GM18907 (cell line): Measurements from ENCODE around the gene RGS6.

Source experiments
- ATAC-seq: cut with Tn5 transposase; IDR thresholded peaks from one replicate; pipeline ENCODE4 v1.9.1; 2021; ENCODE audit warnings: mild to moderate bottlenecking, moderate library complexity; ENCODE audit not compliant: unreplicated experiment

Gene RGS6

GRCh38 chr14:72013721-72014345, 81.6 kb downstream of the RGS6 start:
- ATAC-seq, result no peak

GRCh38 chr14:72014486-72014885, 82.3 kb downstream of the RGS6 start:
- ATAC-seq, result no peak

DNA sequence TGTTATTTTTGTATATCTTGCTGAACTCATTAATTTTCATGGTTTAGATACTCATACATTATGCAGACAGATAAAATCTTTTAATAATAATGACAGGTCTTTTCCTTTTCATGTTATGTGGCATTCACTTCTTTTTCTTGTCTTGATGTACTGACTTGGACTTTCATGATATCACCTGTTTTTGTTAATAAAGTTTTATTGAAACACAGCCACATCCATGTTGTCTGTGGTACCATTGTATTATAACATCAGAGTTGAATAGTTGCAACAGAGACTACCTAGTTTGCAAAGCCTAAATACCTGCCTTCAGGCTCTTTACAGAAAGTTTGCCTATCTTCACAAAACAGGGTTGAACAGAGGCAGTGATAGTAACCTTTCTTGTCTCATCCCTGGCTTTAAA, 85.1 kb downstream of the RGS6 start:
- ATAC-seq, result no peak

GRCh38 chr14:72023128-72024042, 91.2 kb downstream of the RGS6 start:
- no peak for ATAC-seq

GRCh38 chr14:72024043-72024407, 91.8 kb downstream of the RGS6 start:
- no peak for ATAC-seq

DNA sequence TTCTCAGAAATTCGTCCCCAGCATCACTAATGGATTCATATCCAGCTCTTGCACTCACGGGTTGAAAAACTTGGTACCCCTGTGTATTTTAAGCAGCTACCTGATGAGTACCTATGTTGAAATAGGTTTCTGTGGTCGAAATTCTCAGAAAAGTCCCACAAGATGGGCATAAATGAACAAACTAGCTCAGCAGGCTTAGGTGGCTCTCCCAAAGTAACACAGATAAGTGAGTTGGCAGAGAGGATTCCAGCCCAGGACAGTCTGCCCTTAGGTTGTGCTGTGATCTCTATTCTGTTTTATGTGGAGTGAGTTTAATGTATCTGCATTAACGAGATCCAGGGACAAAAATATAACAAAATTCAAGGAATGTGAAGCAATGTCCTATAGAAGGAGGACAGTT, 92.3 kb downstream of the RGS6 start:
- no peak for ATAC-seq

DNA sequence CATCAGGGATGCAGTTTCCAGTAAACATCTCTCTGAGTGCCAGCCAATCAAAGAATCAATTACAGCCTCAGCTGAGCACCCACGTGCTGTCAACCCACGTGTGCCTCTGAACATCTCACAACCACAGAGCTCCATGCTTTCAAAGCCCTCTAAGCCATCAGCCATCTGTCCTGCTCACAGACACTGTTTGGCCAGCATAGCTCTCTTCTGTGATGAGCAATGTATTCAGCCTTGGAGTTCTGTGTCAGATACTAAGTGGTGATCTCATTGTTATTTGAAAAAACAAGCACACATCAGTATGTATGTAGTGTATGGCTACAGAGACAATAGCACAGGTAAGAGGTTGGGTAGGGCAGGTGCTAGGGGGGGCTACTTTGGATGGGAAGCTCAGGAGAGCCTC, 94.3 kb downstream of the RGS6 start:
- no peak for ATAC-seq

DNA sequence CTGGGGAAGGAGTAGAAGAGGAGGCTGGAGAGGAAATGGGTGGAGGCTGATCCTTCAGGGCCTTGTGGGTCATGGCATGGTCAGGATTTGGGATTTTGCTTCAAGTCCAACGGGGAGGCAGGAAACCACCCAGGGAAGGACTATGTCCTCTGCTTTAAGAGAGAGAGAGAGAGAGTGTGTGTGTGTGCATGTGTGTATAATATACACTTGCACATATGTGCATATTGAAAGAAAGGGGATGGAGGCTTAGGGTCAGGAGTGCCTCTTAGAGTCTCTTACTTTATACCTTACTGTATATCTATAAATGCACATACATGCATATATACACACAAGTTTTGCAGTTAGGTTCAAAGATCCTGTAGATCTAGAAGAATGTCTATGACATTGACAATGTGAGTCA, 94.8 kb downstream of the RGS6 start:
- no peak for ATAC-seq

DNA sequence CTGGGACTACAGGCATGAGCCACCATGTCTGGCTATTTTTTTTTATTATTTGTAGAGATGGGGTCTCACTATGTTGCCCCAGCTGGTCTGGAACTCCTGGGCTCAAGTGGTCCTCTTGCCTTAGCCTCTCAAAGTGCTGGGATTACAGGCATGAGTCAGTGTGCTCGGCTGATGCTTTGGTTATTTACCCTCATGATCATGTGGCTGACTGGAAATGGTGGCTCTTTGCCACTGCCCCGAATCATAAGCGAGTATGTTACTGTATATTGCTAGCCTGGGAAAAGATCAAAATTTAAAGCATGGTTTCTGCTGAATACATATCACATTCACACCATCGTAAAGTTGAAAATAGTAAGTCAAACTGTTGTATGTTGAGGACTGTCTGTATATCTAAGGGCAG, 101.1 kb downstream of the RGS6 start:
- ATAC-seq, result no peak

- no peak for ATAC-seq
Measured at GRCh38 chr14:72040528-72040927, 108.3 kb downstream of the RGS6 start.

GRCh38 chr14:72045271-72045670, 113.0 kb downstream of the RGS6 start:
- ATAC-seq, result no peak

- ATAC-seq, result no peak
Measured at GRCh38 chr14:72045885-72046284, 113.7 kb downstream of the RGS6 start.

DNA sequence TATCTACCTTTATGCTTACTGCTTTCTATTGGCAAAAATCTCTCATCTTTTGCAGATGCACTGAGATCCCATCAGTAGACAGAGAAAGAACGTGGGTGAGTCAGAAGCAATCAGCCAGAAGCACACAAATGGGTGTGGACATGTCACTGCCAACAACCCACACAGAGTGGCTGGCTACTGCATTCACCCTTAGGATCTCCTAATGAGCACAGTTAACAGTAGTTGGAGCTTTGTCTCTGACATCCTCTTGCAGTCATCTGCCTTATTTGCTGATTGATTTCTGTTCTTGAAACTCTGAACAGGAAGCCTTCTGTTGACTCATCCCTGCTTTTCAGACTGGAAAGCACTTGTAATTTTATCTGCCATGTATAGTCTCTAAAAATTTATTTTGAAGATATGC, 117.2 kb downstream of the RGS6 start:
- no peak for ATAC-seq

DNA sequence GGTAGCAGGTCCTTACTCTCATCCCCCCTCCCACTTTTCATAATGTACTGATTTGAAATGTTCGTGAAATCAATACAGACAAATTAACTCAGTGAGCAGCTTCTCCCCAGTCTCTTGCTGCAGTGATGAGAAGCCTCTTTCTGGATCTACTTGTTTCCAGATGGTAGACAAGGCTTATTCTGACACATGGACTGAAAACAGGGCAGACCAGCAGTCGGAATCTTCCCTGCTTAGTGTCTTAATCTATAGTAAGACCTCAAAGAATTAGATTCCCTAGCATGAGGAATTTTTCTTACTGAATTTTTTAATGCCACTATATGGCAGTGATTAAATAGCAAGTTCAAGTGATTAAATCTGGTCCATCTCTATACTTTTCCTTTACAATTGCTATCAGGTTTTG, 120.1 kb downstream of the RGS6 start:
- no peak for ATAC-seq

GRCh38 chr14:72053651-72054050, 121.4 kb downstream of the RGS6 start:
- ATAC-seq, result no peak

GRCh38 chr14:72054911-72055310, 122.7 kb downstream of the RGS6 start:
- no peak for ATAC-seq

DNA sequence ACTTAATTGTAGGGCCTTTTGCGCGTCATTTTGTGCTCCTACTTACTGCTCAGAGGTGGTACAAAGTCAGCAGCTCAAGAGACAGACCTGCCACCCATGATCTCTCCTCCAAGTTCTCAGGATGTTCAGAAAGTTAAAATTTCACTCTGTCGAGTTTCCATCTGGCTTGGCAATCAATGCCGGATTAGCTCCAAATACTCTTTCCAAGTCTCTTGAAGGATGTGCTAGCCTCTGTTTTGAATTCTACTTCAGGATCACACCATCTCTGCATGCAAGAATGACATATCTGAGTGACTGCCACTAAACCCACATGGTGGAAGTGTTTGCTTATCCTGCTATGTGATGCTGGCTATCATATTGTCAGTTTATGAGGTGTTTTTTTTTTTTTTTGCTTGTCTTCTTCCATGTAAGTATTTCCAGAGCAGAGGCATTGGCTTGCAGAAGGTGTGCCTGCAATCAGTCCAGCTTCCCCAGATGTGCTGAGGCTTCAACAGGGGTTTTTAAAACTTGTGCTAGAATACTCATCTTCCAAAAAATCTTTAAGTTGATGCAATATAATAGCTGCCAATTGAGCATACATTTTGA, 125.6 kb downstream of the RGS6 start:
- ATAC-seq, result no peak

- ATAC-seq, result no peak
Measured at GRCh38 chr14:72060460-72060859, 128.2 kb downstream of the RGS6 start.

- ATAC-seq, result no peak
Measured at GRCh38 chr14:72060917-72061316, 128.7 kb downstream of the RGS6 start.

- ATAC-seq, result no peak
Measured at GRCh38 chr14:72061718-72062117, 129.5 kb downstream of the RGS6 start.

DNA sequence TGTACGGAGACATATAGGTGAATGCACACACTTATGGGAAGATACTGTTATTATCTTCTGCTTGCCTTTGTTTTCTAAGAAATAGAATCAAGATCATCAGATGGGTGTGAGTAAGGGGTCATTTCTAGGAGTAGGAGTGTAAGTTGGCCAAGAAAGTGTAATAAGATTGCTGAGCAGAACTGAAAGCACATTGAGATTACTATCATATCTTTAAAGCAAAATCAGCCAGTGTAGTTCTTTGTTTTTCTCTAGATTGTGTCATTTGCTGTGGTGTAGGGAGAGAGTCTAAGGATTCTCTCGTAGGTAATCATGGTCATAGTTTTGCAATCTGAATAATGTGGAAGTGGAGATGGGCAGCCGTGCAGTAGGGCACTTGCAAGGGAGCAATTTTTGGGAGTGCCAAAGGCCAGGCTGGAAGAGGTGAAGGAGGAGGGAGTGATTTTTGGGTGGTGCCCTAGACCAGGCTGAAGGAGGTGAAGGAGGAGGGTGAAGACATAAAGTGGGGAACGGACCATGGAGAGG, 131.6 kb downstream of the RGS6 start:
- ATAC-seq, result no peak

- no peak for ATAC-seq
Measured at GRCh38 chr14:72064501-72064900, 132.3 kb downstream of the RGS6 start.
